Non-pigmented ciliary epithelial cell (primary cell): ENCODE results near the gene NDOR1.
"Not testable (repeated sequence)": the region's sequence is repeated elsewhere in the genome, so short reads cannot be mapped to it uniquely, and the experiment has no call there.

Experiments
- DNase-seq: peaks from one replicate; pipeline ENCODE4 v3.0.0-alpha.2; 2010; ENCODE audit warnings: low read depth

NDOR1 gene

GRCh38 chr9:137231372-137232039, 26.0 kb downstream of the NDOR1 start:
- no peak for DNase-seq

DNA sequence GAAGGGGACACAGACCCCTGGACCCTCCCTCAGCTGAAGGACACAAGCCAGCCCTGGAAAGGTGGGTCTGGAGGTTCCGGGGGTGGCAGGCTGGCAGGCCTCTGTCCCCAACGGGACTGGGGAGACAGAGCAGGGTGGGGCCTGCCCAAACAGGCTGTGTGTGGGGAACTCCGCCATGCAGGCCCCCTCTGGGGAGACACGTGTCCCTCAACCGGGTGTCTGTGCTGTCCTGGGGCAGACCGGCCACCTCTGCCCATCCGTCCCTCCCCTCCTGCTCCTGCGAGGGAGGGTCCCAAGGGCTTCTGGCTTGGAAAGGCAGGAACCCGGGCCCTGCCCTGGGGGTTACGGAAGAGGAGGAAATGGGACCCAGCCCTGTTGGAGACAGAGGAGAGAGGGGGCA, 26.6 kb downstream of the NDOR1 start:
- no peak for DNase-seq

- no peak for DNase-seq
Measured at GRCh38 chr9:137232510-137232909, 27.0 kb downstream of the NDOR1 start.

GRCh38 chr9:137233143-137233980, 27.9 kb downstream of the NDOR1 start:
- no peak for DNase-seq

- DNase-seq = no peak
Measured at GRCh38 chr9:137234055-137234697, 28.7 kb downstream of the NDOR1 start.

- DNase-seq = no peak
Measured at GRCh38 chr9:137234758-137235423, 29.4 kb downstream of the NDOR1 start.

- DNase-seq = no peak
Measured at GRCh38 chr9:137235424-137236237, 30.1 kb downstream of the NDOR1 start.

DNA sequence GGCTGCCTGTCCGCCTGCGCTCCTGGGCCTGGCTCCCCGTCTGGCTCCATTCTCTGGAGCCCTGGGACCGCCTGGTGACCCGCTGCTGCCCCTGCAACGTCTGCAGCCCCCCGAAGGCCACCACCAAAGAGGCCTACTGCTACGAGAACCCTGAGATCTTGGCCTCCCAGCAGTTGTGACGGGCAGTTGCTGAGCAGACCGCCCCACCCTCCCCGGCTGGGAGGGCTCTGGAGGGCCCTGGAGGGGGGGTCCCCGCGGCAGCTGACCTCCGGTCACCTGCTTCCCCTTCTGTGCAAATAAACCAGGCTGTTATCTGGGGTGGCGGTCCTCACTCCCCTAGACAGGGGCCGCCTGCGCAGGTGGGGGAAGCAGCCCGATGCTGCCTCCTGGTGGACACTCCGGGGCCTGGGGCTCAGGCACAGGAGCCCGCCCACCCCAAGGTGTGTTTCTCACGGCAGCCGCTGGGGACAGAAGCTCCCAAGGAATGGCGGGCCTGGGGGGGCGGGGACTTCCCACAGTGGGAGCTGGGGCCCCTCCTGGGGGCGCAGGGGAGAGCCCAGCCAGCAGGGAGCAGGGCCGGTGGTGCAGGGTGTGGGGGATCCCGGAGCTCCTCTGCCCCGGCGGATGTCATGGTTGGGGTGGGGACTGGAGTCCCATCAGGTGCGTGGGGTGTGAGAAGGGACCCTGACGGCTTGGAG, 30.9 kb downstream of the NDOR1 start:
- DNase-seq = no peak

DNA sequence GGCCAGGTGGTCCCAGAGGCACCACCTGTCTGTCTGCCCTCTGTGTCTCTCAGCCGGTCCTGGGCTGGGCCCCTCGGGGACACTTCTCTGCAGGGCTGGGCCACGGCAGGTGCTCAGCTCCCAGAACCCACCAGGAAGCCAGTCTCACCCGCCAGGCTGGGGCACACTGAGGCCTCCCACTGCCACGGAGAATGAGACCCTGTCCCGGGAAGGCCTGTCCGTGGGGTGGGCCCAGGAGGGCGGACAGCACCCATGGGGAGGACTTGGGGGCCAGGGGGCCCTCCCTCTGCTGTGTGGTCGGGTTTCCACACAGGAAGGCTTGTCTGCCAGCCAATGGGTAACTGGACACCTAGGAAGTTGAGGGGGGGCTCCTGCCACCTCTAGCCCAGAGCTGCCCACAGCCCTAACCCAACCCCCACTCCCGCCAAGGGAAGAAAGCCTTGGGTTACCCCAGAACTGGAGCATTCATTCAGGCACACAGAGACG, 31.5 kb downstream of the NDOR1 start:
- DNase-seq = no peak

GRCh38 chr9:137237759-137238726, 32.5 kb downstream of the NDOR1 start:
- no peak for DNase-seq

GRCh38 chr9:137239541-137240200, 34.2 kb downstream of the NDOR1 start:
- not testable (repeated sequence) for DNase-seq

- no peak for DNase-seq
Measured at GRCh38 chr9:137240318-137240840, 34.9 kb downstream of the NDOR1 start.

DNA sequence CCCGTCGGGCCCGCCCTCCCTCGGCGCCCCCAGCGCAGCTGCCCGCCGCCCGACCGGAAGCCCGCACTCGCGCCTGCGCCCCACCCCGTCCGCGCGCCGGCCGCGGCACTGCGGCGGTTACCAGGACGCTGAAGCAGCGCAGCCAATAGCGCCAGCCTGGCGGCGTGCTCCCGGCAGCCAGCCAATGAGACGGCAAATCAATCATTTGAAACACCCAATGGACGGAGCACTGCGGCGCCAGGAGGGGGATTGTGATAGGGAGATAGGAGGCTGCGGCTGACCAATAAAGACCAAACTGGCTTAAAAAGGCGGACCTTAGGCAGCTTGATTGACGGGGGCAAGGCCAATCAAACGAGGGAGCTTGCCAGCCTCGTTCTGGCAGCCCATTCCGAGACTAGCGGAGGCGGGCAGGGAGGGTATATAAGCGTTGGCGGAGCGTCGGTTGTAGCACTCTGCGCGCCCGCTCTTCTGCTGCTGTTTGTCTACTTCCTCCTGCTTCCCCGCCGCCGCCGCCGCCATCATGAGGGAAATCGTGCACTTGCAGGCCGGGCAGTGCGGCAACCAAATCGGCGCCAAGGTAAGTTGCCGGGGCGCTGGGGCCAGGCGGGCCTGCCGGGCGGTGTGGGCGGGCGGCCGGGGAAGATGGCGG, 35.5 kb downstream of the NDOR1 start, which contains the start of gene TUBB4B:
TSS of gene TUBB4B (plus strand) at position 447 of the 649 bp plus-strand sequence. CDS start at position 521, 74 bp downstream.
- DNase-seq = peak; percentile 99

DNA sequence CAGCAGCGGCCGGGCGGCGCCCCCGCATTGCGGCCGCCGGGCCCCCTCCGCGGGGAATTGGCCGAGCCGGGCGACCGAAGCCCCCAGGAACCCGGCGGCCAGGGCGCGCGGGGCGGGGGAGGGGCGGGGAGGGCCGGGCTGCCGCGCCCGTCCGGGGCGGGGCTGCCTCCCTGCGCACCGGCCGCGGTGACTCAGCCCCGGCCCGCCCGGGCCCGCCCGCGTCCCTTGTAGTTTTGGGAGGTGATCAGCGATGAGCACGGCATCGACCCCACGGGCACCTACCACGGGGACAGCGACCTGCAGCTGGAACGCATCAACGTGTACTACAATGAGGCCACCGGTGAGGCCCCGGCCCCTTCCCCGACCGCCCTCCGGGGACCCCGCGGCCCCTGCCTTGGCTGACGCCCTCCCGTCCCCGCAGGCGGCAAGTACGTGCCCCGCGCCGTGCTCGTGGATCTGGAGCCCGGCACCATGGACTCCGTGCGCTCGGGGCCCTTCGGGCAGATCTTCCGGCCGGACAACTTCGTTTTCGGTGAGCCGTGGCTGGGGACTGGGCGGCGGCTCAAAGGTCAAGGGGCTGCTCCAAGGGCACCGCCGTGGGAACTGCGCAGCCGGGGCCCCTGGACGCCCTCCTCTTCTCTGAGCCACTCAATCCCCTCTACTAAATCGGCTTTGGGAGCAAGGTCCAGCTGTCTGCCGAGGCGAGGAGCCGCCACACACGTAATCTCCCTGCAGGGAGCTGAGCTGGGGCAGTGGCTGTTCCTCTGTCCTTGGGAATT, 36.2 kb downstream of the NDOR1 start:
- no peak for DNase-seq

DNA sequence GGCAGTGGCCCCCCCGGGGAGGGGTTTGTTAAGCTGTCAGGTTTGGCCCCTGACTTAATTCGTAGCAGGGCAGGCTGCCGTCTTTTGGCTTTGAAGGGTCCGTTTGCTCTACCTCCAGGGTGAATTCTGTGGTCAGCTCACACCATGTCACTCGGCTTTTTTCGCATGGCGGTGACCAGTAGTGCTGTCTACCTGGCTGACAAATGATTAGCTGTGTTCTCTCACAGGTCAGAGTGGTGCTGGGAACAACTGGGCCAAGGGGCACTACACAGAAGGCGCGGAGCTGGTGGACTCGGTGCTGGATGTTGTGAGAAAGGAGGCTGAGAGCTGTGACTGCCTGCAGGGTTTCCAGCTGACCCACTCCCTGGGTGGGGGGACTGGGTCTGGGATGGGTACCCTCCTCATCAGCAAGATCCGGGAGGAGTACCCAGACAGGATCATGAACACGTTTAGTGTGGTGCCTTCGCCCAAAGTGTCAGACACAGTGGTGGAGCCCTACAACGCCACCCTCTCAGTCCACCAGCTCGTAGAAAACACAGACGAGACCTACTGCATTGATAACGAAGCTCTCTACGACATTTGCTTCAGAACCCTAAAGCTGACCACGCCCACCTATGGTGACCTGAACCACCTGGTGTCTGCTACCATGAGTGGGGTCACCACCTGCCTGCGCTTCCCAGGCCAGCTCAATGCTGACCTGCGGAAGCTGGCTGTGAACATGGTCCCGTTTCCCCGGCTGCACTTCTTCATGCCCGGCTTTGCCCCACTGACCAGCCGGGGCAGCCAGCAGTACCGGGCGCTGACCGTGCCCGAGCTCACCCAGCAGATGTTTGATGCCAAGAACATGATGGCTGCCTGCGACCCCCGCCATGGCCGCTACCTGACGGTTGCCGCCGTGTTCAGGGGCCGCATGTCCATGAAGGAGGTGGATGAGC, 37.0 kb downstream of the NDOR1 start:
- DNase-seq = no peak

- DNase-seq = not testable (repeated sequence)
Measured at GRCh38 chr9:137243266-137243625, 37.7 kb downstream of the NDOR1 start.
